DMS153 (cell line): Measurements from ENCODE around the gene TRIM33.

Source experiments
- DNase-seq: peaks from one replicate; lab custom pipeline; 2025; lab: John Stamatoyannopoulos, UW

The TRIM33 gene

GRCh38 chr1:114511032-114511785 is at the start of gene TRIM33:
Gene TRIM33, minus strand, starts transcription at chr1:114511203. Its CDS starts 127 bp downstream, at chr1:114511076.
- DNase-seq = peak; percentile 82

- no peak for DNase-seq
Measured at GRCh38 chr1:114559356-114559755, 48.4 kb upstream of the TRIM33 start.

- no peak for DNase-seq
Measured at GRCh38 chr1:114558544-114558943, 47.5 kb upstream of the TRIM33 start.

- DNase-seq = no peak
Measured at GRCh38 chr1:114554577-114554976, 43.6 kb upstream of the TRIM33 start.

GRCh38 chr1:114552106-114552639 is 41.2 kb upstream of the TRIM33 start:
- DNase-seq = no peak

GRCh38 chr1:114551400-114551799 is 40.4 kb upstream of the TRIM33 start:
- DNase-seq = no peak

GRCh38 chr1:114550336-114550735 is 39.3 kb upstream of the TRIM33 start:
- no peak for DNase-seq

- no peak for DNase-seq
Measured at GRCh38 chr1:114549137-114549536, 38.1 kb upstream of the TRIM33 start.

GRCh38 chr1:114547076-114547475 is 36.1 kb upstream of the TRIM33 start:
- no peak for DNase-seq

- DNase-seq = no peak
Measured at GRCh38 chr1:114545796-114546195, 34.8 kb upstream of the TRIM33 start.

- DNase-seq = no peak
Measured at GRCh38 chr1:114545315-114545714, 34.3 kb upstream of the TRIM33 start.

- DNase-seq = no peak
Measured at GRCh38 chr1:114540821-114541220, 29.8 kb upstream of the TRIM33 start.

GRCh38 chr1:114540272-114540671 is 29.3 kb upstream of the TRIM33 start:
- no peak for DNase-seq

GRCh38 chr1:114536043-114536442 is 25.0 kb upstream of the TRIM33 start:
- no peak for DNase-seq

GRCh38 chr1:114535401-114535800 is 24.4 kb upstream of the TRIM33 start:
- no peak for DNase-seq

GRCh38 chr1:114531094-114531493 is 20.1 kb upstream of the TRIM33 start:
- no peak for DNase-seq

- DNase-seq = no peak
Measured at GRCh38 chr1:114530224-114530623, 19.2 kb upstream of the TRIM33 start.

GRCh38 chr1:114524944-114525343 is 13.9 kb upstream of the TRIM33 start:
- no peak for DNase-seq

GRCh38 chr1:114522264-114522575 is 11.2 kb upstream of the TRIM33 start:
- DNase-seq = no peak

GRCh38 chr1:114521396-114522263 is 10.6 kb upstream of the TRIM33 start:
- no peak for DNase-seq

GRCh38 chr1:114517348-114517747 is 6.3 kb upstream of the TRIM33 start:
- DNase-seq = no peak

- DNase-seq = no peak
Measured at GRCh38 chr1:114512595-114513280, 1.7 kb upstream of the TRIM33 start.
